HCT116 (cell line): ENCODE results near the gene C1orf159. TPM values are rescaled to one million over a fixed set of nuclear protein-coding genes. Genes with fewer than 3 reads are reported as not detected.

Source experiments
- ATAC-seq: fragments of 200-7000 bp; cut with Tn5 transposase; 2 replicates; pipeline ENCODE4 v1.9.1; 2020; ENCODE audit warnings: mild to moderate bottlenecking, moderate library complexity
- BruUV-seq: library from RNA; stranded (reverse); fragments of 400-500 nt; replicated peaks from 2 replicates; lab custom pipeline; 2021; lab: Mats Ljungman, UMichigan
- CTCF ChIA-PET: fragments of 300-600 bp; sonication (Branson Sonifier 250); formaldehyde crosslinking; loops from one replicate; lab custom pipeline; 2021; ENCODE audit warnings: antibody characterized with exemption; lab: Charles Lee
- POLR2A ChIA-PET: fragments of 300-600, 350-600 bp; sonication (Branson Sonifier 250); formaldehyde crosslinking; loops from one replicate; lab custom pipeline; 2021; ENCODE audit warnings: antibody characterized with exemption; lab: Charles Lee
- RAD21 ChIA-PET, 2 experiments: fragments of 300-600 bp; sonication (Branson Sonifier 250); formaldehyde crosslinking; loops; one replicate each; lab custom pipeline; 2023; ENCODE audit warnings: low total read pairs in 2 of 2; ENCODE audit not compliant: uncharacterized antibody in 2 of 2, unreplicated experiment in 2 of 2, low non-redundant PET in 1 of 2; lab: Charles Lee
- DNase-seq: peaks from one replicate; pipeline ENCODE4 v3.0.0-alpha.2; 2010; ENCODE audit warnings: low read depth, low spot score
- H2AFZ ChIP-seq: fragments of 200-600 bp; shearing (Covaris generic), sonication (generic); 2 replicates; pipeline ENCODE4 v1.6.1; 2017; ENCODE audit warnings: low read depth, mixed run types, mixed read lengths, antibody characterized with exemption, low read length; ENCODE audit not compliant: poor library complexity, severe bottlenecking
- H3K27ac ChIP-seq: 2 replicates; pipeline ENCODE4 v1.5.1; 2012; ENCODE audit warnings: low read depth, low read length
- H3K27me3 ChIP-seq: fragments of 200-600 bp; sonication (generic); 2 replicates; pipeline ENCODE4 v1.6.1; 2016; ENCODE audit warnings: mixed run types, low read length, mixed read lengths; ENCODE audit not compliant: insufficient read depth
- H3K36me3 ChIP-seq, 2 experiments: fragments of 200-500 bp in 1 of 2; fragments of 200-600 bp in 1 of 2; sonication (Bioruptor generic) in 1 of 2; sonication (generic) in 1 of 2; 2 replicates each; pipeline versions ENCODE4 v1.5.1 to v1.6.1; 2014 to 2016; ENCODE audit warnings: low read length in 2 of 2, inconsistent platforms in 1 of 2, mixed read lengths in 1 of 2, mixed run types in 1 of 2; ENCODE audit not compliant: insufficient read depth in 2 of 2, control insufficient read depth in 1 of 2
- H3K4me1 ChIP-seq, 2 experiments: fragments of 200-600 bp in 1 of 2; sonication (generic) in 1 of 2; 2 replicates each; pipeline versions ENCODE4 v1.5.1 to v1.6.1; 2012 to 2017; ENCODE audit warnings: low read length in 2 of 2, inconsistent platforms in 1 of 2, mild to moderate bottlenecking in 1 of 2, mixed read lengths in 1 of 2, mixed run types in 1 of 2, moderate library complexity in 1 of 2; ENCODE audit not compliant: insufficient read depth in 2 of 2, control insufficient read depth in 1 of 2
- H3K4me2 ChIP-seq: fragments of 200-600 bp; sonication (generic); 2 replicates; pipeline ENCODE4 v1.6.1; 2017; ENCODE audit warnings: mixed run types, low read length, mixed read lengths
- H3K4me3 ChIP-seq, 2 experiments: fragments of 200-600 bp in 1 of 2; sonication (generic) in 1 of 2; replicated peaks in 1 of 2; 2 replicates each; pipeline ENCODE4 v1.5.1; 2011 to 2016; ENCODE audit warnings: low read length in 2 of 2, control low read depth in 1 of 2, low read depth in 1 of 2, mild to moderate bottlenecking in 1 of 2, mixed read lengths in 1 of 2, mixed run types in 1 of 2
- H3K79me2 ChIP-seq: fragments of 200-600 bp; sonication (generic); 2 replicates; pipeline ENCODE4 v1.6.1; 2017; ENCODE audit warnings: mild to moderate bottlenecking, mixed run types, low read length, moderate library complexity, mixed read lengths; ENCODE audit not compliant: insufficient read depth
- H3K9ac ChIP-seq: fragments of 200-600 bp; sonication (generic); 2 replicates; pipeline ENCODE4 v1.6.1; 2016; ENCODE audit warnings: low read length, mixed read lengths
- H3K9me2 ChIP-seq: fragments of 200-600 bp; sonication (generic), shearing (Covaris generic); 2 replicates; pipeline ENCODE4 v1.6.1; 2017; ENCODE audit warnings: mixed run types, mild to moderate bottlenecking, moderate library complexity; ENCODE audit not compliant: insufficient read depth
- H3K9me3 ChIP-seq, 2 experiments: fragments of 200-500 bp in 1 of 2; fragments of 200-600 bp in 1 of 2; sonication (Bioruptor generic) in 1 of 2; sonication (generic) in 1 of 2; 2 replicates each; pipeline ENCODE4 v1.6.1; 2014 to 2017; ENCODE audit warnings: low read length in 2 of 2, mixed read lengths in 2 of 2, inconsistent platforms in 1 of 2, low read depth in 1 of 2, mild to moderate bottlenecking in 1 of 2, mixed run types in 1 of 2, moderate library complexity in 1 of 2; ENCODE audit not compliant: control insufficient read depth in 1 of 2, insufficient read depth in 1 of 2
- H4K20me1 ChIP-seq: fragments of 200-600 bp; sonication (generic), shearing (Covaris generic); 2 replicates; pipeline ENCODE4 v1.6.1; 2017; ENCODE audit warnings: mixed run types, mild to moderate bottlenecking, moderate library complexity; ENCODE audit not compliant: insufficient read depth
- CBX3 ChIP-seq: IDR thresholded peaks from 2 replicates; pipeline ENCODE4 v1.6.1; 2012; ENCODE audit warnings: low read depth
- ELF1 ChIP-seq: IDR thresholded peaks from 2 replicates; pipeline ENCODE4 v1.6.1; 2012; ENCODE audit warnings: low read depth, borderline replicate concordance
- FOSL1 ChIP-seq: IDR thresholded peaks from 2 replicates; pipeline ENCODE4 v1.6.1; 2012; ENCODE audit warnings: low read depth
- RAD21 ChIP-seq: IDR thresholded peaks from 2 replicates; pipeline ENCODE4 v1.6.1; 2012; ENCODE audit warnings: low read depth, mild to moderate bottlenecking
- TCF7L2 ChIP-seq: IDR thresholded peaks from 2 replicates; pipeline ENCODE4 v1.7.0; 2011; ENCODE audit warnings: borderline replicate concordance, inconsistent platforms; ENCODE audit not compliant: insufficient read depth, insufficient read length; ENCODE audit errors: extremely low read depth
- ZBTB33 ChIP-seq: IDR thresholded peaks from 2 replicates; pipeline ENCODE4 v1.6.1; 2011; ENCODE audit warnings: mild to moderate bottlenecking, low read length, moderate library complexity; ENCODE audit not compliant: insufficient replicate concordance; ENCODE audit errors: extremely low read depth
- ZFX ChIP-seq: fragments of 450-650 bp; IDR thresholded peaks from 2 replicates; pipeline ENCODE4 v1.6.1; 2017
- intact Hi-C: fragments of 100-400 bp; cut with micrococcal nuclease; formaldehyde crosslinking; loops from 2 replicates; pipeline ENCODE4 v1.10.0; 2022
- total RNA-seq: library from RNA; stranded (reverse); gene quantifications from one replicate; pipeline ENCODE4 v1.2.1, GENCODE V29; 2021; ENCODE audit not compliant: unreplicated experiment

C1orf159 gene
- total RNA-seq, 1 experiment from 2014 or later, result 22.7 TPM

- no peak for ATAC-seq
- H3K9me2 ChIP-seq, result no peaks in the 10 kb centered on the region
These were observed 43.5 kb downstream of the C1orf159 start for GRCh38 chr1:1072299-1072848.

More at GRCh38 chr1:1072299-1072848, 43.5 kb downstream of the C1orf159 start:
- Histone ChIP-seq H3K9ac (no peak overlapping the region; the same call in 1 of the 2 replicates), H3K4me2 (peak overlapping the region; percentile 98), H3K9me3 (no peaks in the 10 kb centered on the region), H2AFZ (no peak overlapping the region), H3K36me3 (no peaks in the 10 kb centered on the region), H3K79me2 (peaks cover 3% of the 10 kb centered on the region; the same call in 1 of the 2 replicates), H3K27me3 (no peaks in the 10 kb centered on the region), H3K27ac (peak overlapping the region; percentile 91; the same call in 1 of the 2 replicates), H4K20me1 (no peaks in the 10 kb centered on the region), H3K4me3 (no peak overlapping the region), H3K4me1 (peaks cover 38 to 63% of the 10 kb centered on the region in 2 experiments)
- POLR2A ChIA-PET, result no interaction called here
- BruUV-seq, result no TSS peak
- RAD21 ChIA-PET, result interaction anchor here in 1 of 2 experiments (0.6 kb wide), 1 partner anchor 201 kb away, joined by 4 read pairs; the partner anchor contains the start of gene UBE2J2
- intact Hi-C loops, result loop anchor here (5.0 kb wide), 1 partner anchor 275 kb away; the partner anchor contains the start of gene DVL1
- CTCF ChIA-PET, result no interaction called here
- TF ChIP-seq FOSL1, result no peak
- no peak for TF ChIP-seq TCF7L2
- no peak for TF ChIP-seq ZFX
- TF ChIP-seq RAD21, result no peak
- no peak for TF ChIP-seq ELF1
- TF ChIP-seq CBX3, result no peak
- no peak for TF ChIP-seq ZBTB33
- DNase-seq, result no peak
